SK-N-MC (cell line): Measurements from ENCODE around the gene ADAMTS17.

ENCODE experiments used
- DNase-seq: peaks from one replicate; pipeline ENCODE4 v3.0.0-alpha.2; 2011; ENCODE audit warnings: low read depth, low spot score
- H3K27ac ChIP-seq: fragments of 200-600 bp; sonication (generic); 2 replicates; pipeline ENCODE4 v1.5.1; 2016; ENCODE audit warnings: mixed run types
- H3K36me3 ChIP-seq: fragments of 200-600 bp; sonication (generic); 2 replicates; pipeline ENCODE4 v1.6.1; 2017; ENCODE audit warnings: antibody characterized with exemption, low read length, mixed read lengths; ENCODE audit not compliant: insufficient read depth
- H3K4me3 ChIP-seq: fragments of 200-600 bp; sonication (generic); 2 replicates; pipeline ENCODE4 v1.5.1; 2016
- H3K9ac ChIP-seq: fragments of 200-600 bp; sonication (generic); 2 replicates; pipeline ENCODE4 v1.8.0; 2017; ENCODE audit warnings: mixed run types, mixed read lengths; ENCODE audit not compliant: insufficient read length
- H3K9me3 ChIP-seq: fragments of 200-600 bp; sonication (generic); 2 replicates; pipeline ENCODE4 v1.6.1; 2017; ENCODE audit warnings: low read depth, mild to moderate bottlenecking, antibody characterized with exemption, low read length, moderate library complexity, mixed read lengths
- EZH2 ChIP-seq: fragments of 200-600 bp; sonication (generic); IDR thresholded peaks from one replicate; pipeline ENCODE4 v1.6.1; 2017; ENCODE audit warnings: antibody characterized with exemption
- FOXP2 ChIP-seq: optimal IDR thresholded peaks from 2 replicates; pipeline ENCODE3; 2011; ENCODE audit warnings: mild to moderate bottlenecking, moderate library complexity; ENCODE audit not compliant: insufficient read depth; ENCODE audit errors: extremely low read length, control extremely low read depth
- POLR2AphosphoS5 ChIP-seq: IDR thresholded peaks from 2 replicates; pipeline ENCODE4 v1.6.1; 2012; ENCODE audit warnings: mild to moderate bottlenecking, low read depth, low read length, borderline replicate concordance

The ADAMTS17 gene

DNA sequence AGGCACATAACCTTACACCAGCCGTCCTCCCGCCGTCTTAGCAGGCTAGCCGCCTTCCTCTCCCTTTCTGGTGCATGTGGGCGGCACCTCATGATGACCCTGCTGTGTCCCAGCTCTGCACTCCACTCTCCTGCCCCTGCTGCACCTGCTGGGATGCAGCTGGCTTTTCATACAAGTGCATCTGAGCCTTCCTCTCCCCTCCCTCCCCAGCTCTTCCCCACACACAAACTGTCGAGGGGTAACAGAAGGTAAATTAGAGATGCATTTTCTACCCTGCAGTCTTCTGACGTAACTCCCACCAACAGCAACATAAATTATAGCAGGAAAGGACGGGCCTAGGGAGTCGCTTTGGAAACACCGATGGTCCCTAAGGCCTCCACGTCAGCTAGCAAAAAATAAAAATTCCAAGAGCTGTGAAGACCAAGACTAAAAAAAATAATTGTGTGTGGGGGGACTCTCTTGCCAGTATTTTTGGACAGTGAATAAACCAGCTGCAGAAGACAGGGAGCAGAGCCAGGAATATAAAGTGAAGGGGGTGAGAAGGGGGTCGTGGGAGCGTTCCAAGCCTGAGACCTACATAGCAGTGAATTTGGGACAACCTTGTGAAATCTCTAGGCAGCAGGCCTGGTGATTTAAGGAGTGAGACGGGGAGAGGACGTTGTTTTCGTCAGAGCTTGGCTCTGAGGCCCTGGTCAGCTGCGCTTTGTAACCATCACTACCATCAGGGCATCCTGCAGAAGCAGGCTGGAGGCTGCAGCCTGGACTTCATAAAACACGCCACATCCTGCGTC lies 216.2 kb downstream of the ADAMTS17 start:
- Histone ChIP-seq H3K9ac (no peak overlapping the region), H3K27ac (no peak overlapping the region), H3K9me3 (no peaks in the 10 kb centered on the region), H3K36me3 (no peaks in the 10 kb centered on the region), H3K4me3 (no peak overlapping the region)
- TF ChIP-seq EZH2 (no peak), FOXP2 (no peak), POLR2AphosphoS5 (no peak)
- DNase-seq: no peak

DNA sequence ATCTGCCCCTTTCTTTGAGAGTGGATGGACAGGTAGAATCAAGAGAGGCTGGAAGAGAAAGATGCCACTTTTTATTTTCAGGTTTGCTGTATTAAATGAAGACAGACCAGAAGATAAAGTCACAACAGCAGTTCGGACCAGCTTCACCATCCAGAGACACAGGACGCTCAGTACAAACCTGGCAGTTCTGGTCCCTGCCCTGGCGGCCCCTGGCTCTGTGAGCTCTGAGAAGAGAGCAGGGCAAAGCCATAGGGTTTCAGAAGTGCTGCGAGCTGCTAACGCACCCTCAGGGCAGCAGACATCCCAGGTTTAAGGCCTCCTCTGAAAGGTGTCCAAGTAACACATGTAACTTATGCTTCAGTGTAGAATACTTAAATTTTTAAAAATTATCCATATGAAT lies 216.8 kb downstream of the ADAMTS17 start:
- TF ChIP-seq FOXP2 (no peak), POLR2AphosphoS5 (no peak), EZH2 (no peak)
- H3K9me3 ChIP-seq: no peaks in the 10 kb centered on the region
- no peak overlapping the region for H3K27ac ChIP-seq
- H3K9ac ChIP-seq: no peak overlapping the region
- no peaks in the 10 kb centered on the region for H3K36me3 ChIP-seq
- no peak overlapping the region for H3K4me3 ChIP-seq
- DNase-seq: no peak

DNA sequence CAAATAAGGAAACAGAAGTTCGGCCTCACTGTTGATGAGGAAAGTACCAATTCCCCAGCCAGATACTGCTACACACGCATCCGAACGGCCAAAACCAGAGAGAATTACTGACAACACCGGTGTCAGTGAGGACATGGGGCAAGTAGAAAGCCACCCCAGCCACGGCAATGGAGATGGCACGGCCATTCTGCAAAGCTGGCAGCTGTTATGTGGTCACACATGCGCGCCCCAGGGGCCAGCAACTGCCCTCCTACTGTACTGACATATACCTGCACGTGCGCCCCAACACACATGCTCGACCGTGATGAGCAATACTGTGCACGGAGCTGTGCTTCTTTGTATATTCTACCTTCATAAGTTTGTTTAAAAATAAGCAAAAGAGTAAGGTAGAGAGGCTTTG lies 217.4 kb downstream of the ADAMTS17 start:
- no peak overlapping the region for H3K27ac ChIP-seq
- no peak for DNase-seq
- H3K36me3 ChIP-seq: no peaks in the 10 kb centered on the region
- no peak overlapping the region for H3K4me3 ChIP-seq
- H3K9me3 ChIP-seq: no peaks in the 10 kb centered on the region
- TF ChIP-seq EZH2: no peak
- no peak for TF ChIP-seq POLR2AphosphoS5
- no peak for TF ChIP-seq FOXP2
- no peak overlapping the region for H3K9ac ChIP-seq

DNA sequence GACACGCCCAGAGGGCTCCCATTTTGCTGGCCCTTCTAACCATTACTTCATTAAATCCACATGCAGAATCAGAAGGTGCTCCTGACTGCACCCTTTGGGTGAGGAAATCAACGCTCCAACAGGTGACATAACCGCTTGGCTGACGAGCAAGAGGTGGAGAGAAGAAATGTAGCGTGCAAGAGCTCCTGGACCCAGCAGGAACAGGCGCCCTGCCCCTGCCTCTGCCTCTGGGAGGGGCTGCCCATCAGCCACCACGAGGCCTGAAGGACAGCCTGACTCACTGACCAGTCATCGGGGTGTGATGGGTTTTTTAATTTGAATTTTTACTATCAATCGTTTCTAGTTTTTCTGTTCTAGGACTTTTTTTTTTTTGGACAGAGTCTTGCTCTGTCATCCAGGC lies 218.2 kb downstream of the ADAMTS17 start:
- Histone ChIP-seq H3K27ac (no peak overlapping the region), H3K9me3 (no peaks in the 10 kb centered on the region), H3K9ac (no peak overlapping the region), H3K36me3 (no peaks in the 10 kb centered on the region), H3K4me3 (no peak overlapping the region)
- DNase-seq: no peak
- TF ChIP-seq FOXP2 (no peak), POLR2AphosphoS5 (no peak), EZH2 (no peak)

DNA sequence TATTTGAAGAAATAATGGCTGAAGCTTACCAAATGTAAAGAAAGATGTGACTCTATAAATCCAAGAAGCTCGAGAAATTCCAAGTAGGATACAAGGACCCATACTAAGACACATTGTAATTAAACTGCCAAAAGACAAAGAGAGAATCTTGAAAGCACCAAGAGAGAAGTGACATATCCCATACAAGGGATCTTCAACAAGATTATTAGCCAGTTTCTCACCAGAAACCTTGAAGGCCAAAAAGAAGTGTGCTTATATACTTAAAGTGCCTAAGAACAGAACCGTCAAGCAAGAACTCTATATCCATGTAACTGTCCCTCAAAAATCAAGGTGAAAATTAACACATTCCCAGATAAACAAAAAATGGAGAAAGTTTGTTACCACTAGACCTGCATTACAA lies 220.5 kb downstream of the ADAMTS17 start:
- no peak overlapping the region for H3K27ac ChIP-seq
- H3K4me3 ChIP-seq: no peak overlapping the region
- H3K9ac ChIP-seq: no peak overlapping the region
- no peaks in the 10 kb centered on the region for H3K9me3 ChIP-seq
- no peak for DNase-seq
- TF ChIP-seq FOXP2: no peak
- no peak for TF ChIP-seq POLR2AphosphoS5
- TF ChIP-seq EZH2: no peak
- no peaks in the 10 kb centered on the region for H3K36me3 ChIP-seq

DNA sequence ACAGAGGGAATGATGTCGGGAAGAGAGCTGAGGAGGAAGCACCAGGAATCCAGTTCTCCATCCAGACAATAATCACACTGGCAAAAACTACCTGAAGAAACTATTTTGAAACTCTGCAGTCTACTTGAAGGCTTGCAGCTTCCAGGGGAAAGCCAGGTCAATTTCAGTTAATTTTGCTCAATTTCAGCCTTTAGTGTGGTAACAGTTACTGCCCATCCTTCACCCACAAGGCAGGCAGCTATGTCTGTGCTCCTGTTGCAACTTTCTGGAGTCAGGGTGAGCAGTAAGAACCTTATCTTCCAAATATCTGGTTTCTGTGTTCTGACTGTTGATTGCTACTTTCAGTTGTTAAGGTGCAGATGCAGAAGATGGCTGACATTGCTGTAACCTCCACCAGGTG lies 221.7 kb downstream of the ADAMTS17 start:
- Histone ChIP-seq H3K9me3 (no peaks in the 10 kb centered on the region), H3K9ac (no peak overlapping the region), H3K27ac (no peak overlapping the region), H3K36me3 (no peaks in the 10 kb centered on the region), H3K4me3 (no peak overlapping the region)
- no peak for DNase-seq
- no peak for TF ChIP-seq FOXP2
- no peak for TF ChIP-seq POLR2AphosphoS5
- no peak for TF ChIP-seq EZH2

GRCh38 chr15:100118546-100118945 lies 223.2 kb downstream of the ADAMTS17 start:
- DNase-seq: no peak
- no peaks in the 10 kb centered on the region for H3K9me3 ChIP-seq
- H3K27ac ChIP-seq: no peak overlapping the region
- H3K9ac ChIP-seq: no peak overlapping the region
- H3K36me3 ChIP-seq: no peaks in the 10 kb centered on the region
- no peak for TF ChIP-seq POLR2AphosphoS5
- no peak for TF ChIP-seq FOXP2
- TF ChIP-seq EZH2: no peak
- no peak overlapping the region for H3K4me3 ChIP-seq

DNA sequence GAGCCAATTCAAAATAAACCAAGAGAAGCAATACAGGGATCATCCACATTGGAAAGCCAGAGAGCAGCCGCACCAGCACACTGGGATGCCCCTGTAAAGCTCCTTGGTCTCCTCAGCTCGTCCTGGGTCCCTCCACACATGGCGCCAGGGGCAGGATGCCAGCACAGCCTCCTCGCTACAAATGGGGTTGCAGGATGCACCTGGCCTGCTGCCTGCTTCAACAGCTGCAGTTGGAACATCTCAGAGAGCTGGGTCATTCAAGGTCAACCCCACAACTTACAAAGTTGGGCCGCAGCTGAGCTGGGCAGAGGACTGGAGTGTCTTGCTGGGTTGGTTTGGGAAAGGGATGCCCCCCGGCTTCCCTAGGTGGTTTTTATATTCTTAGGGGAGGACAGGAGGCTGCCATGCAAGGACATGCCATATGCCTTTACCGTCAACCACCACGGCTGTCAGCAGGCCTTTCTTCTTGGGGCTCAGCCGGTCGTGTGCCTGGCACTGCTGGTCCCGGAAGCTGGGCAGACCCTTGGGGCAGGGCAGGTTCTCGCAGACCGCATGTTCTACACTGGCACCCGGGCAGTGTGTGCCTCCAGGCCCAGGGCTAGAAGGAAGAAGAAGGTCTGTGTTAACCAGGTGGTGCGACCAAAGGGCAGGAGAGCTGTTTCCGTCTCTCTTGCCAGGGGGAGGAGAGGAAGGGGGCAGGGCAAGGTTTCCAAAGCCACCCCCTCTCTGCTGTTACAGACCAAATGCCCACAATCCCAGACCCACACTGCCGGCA lies 225.2 kb downstream of the ADAMTS17 start:
- Histone ChIP-seq H3K4me3 (no peak overlapping the region), H3K27ac (no peak overlapping the region), H3K9me3 (no peaks in the 10 kb centered on the region), H3K9ac (no peak overlapping the region), H3K36me3 (no peaks in the 10 kb centered on the region)
- no peak for DNase-seq
- TF ChIP-seq EZH2 (no peak), POLR2AphosphoS5 (no peak), FOXP2 (no peak)

- Histone ChIP-seq H3K4me3 (no peak overlapping the region), H3K27ac (no peak overlapping the region), H3K36me3 (no peaks in the 10 kb centered on the region), H3K9ac (no peak overlapping the region), H3K9me3 (no peaks in the 10 kb centered on the region)
- no peak for DNase-seq
- TF ChIP-seq POLR2AphosphoS5 (no peak), EZH2 (no peak), FOXP2 (no peak)
Measured at GRCh38 chr15:100115711-100116090, 226.1 kb downstream of the ADAMTS17 start.
